CD4-positive, alpha-beta T cell treated with Interleukin-12 subunit alpha and Interleukin-12 subunit beta, for 1 hour (primary cell): Measurements from ENCODE around the gene ATP13A3.
A peak's percentile ranks its signal among the peaks of the same experiment; 100 is the strongest.
"Not testable (repeated sequence)": the region's sequence is repeated elsewhere in the genome, so short reads cannot be mapped to it uniquely, and the experiment has no call there.

Experiments used
- DNase-seq: peaks from one replicate; pipeline ENCODE4 v3.0.0-alpha.2; 2020

The ATP13A3 gene

DNA sequence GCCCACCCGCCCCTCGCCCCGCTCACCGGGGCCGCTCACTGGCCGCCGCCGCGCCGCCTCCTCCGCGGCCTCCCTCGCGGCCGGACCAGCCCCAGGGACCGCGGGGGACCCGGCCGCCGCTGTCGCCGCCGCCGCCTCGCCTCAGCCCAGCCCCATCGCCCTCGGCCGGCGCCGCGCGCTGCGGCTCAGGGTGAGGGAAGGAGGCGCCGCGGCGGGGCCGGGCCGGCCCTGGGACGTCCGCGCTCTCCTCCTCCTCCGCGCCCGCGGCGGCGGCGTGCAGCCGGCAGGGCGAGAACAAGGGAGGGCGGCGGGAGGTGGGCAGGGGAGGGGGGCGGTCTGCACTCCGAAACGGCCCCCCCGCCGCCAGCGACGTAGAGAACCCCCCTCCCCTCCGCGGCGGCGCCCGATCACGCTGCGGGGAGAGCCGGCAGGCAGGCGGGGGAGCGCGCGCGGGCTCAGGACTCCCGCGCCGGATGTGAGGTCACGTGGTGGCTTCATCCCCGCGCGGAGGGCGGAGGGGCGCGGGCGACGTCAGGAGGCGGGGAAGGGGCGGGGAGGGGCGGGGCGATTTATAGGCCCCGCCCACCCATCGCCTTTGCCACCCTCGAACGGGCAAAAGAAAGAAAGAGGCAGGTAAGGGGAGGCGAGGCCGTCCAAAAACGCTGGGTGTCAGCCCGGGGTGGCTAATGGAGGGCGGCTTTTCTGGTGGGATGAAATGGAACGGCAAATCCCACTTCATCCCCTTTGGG is at the start of gene ATP13A3:
Gene ATP13A3 (minus strand): TSS at position 463 of the 749 bp plus-strand sequence. CDS start 24,812 bp downstream, outside the sequence.
- DNase-seq, result peak; percentile 95

DNA sequence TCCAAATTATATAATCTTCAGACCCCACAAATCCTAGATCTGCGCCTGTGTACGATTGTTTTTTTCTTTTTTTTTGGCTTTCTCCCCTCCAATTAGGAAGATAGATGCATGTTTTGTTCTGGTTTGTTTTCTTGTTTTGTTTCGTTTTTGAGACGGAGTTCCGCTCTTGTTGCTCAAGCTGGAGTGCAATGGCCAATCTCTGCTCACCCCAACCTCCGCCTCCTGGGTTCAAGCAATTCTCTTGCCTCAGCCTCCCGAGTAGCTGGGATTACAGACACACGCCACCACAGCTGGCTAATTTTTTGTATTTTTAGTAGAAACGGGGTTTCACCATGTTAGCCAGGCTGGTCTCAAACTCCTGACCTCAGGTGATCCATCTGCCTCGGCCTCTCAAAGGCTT is 48.4 kb upstream of the ATP13A3 start:
- not testable (repeated sequence) for DNase-seq

- DNase-seq, result no peak
Observed at GRCh38 chr3:194534243-194534642, 47.4 kb upstream of the ATP13A3 start.

DNA sequence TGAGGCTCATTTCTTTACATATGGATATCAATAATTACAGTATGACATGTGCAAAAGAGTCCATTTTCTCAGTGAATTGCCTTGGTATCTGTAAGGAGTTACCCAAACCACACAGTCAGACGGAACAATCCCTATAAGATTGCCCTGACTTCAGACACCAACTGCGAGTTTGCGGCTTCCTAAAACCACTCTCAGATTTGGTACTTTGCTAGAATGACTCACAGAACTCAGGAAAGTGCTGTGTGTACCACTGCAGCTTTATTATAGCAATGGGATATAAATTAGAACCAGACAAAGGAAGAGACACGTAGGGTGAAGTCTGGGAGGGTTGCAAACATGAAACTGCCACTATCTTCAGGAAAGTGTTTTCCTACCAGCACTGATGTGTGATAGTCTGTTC is 45.8 kb upstream of the ATP13A3 start:
- DNase-seq, result no peak

DNA sequence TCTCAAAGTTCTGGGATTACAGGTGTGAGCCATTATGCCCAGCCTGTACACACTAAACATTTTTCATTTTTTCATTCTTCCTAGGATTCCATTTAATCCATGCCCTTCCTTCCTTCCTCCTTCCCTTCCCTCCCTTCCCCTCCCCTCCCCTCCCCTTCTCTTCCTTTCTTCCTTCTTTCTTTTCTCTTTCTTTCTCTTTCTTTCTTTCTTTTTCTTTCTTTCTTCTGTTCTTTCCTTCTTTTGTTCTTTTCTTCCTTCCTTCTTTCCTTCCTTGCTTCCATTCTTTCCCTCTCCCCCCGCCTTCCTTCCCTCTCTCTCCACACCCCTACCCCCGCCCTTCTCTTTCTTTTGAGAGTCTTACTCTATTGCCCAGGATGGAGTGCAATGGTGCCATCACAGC is 40.9 kb upstream of the ATP13A3 start:
- no peak for DNase-seq

DNA sequence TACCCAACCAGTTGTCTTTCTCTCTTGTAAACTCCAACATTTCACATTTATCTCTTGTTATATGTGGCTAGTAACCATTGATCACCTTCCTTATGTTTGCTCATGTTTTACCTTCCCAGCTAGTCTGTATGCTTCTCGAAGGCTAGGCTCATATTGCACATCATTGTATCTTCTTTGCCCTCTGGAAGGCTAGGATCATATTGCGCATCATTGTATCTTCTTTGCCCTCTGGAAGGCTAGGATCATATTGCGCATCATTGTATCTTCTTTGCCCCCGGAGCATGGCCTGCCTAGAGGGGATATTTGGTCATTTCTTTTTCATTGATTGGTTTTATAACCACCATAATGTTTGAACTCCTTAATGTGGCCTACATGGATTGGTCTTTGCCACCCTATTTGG is 39.4 kb upstream of the ATP13A3 start:
- no peak for DNase-seq

DNA sequence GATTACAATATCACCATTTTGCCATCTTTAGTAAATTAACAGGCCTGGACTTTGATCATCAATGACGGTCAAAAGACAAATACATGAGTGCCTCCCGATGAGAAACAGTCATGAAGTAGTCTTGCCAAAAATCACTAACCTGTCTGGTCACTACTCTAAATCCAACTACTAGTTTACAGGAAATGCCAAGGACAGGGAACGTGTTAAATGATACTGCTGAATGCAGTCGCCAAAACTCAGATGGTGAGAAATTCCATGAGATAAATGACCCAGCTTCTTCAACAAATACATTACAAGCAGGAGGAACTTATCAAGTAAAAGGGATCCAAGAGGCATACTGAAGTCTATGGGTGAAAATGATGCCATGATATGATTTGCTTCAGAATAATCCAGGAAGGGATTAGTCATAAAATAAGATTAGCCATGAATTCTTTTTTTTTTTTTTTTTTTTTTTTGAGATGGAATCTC is 35.8 kb upstream of the ATP13A3 start:
- no peak for DNase-seq

- no peak for DNase-seq
Observed at GRCh38 chr3:194521510-194522260, 34.9 kb upstream of the ATP13A3 start.

DNA sequence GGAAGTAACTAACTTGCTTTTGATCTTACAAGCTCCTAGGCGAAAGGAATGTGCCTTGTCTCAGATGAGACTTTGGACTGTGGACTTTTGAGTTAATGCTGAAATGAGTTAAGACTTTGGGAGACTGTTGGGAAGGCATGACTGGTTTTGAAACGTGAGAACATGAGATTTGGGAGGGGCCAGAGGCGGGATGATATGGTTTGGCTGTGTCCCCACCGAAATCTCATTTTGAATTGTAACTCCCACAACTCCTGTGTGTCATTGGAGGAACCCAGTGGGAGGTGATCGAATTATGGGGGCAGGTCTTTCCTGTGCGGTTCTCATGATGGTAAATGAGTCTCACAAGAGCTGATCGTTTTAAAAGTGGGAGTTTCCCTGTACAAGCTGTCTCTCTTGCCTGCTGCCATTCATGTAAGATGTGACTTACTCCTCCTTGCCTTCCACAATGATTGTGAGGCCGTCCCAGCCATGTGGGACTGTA is 33.9 kb upstream of the ATP13A3 start:
- not testable (repeated sequence) for DNase-seq

DNA sequence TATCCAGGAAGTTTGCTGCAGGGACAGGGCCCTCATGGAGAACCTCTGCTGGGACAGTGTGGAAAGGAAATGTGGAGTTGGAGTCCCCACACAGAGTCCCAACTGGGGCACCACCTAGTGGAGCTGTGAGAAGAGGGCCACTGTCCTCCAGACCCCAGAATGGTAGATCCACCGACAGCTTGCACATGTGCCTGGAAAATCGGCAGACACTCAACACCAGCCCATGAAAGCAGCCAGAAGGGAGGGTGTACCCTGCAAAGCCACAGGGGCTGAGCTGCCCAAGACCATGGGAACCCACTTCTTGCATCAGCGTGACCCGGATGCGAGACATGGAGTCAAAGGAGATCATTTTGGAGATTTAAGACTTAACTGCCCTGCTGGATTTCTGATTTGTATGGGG is 33.4 kb upstream of the ATP13A3 start:
- DNase-seq, result not testable (repeated sequence)

DNA sequence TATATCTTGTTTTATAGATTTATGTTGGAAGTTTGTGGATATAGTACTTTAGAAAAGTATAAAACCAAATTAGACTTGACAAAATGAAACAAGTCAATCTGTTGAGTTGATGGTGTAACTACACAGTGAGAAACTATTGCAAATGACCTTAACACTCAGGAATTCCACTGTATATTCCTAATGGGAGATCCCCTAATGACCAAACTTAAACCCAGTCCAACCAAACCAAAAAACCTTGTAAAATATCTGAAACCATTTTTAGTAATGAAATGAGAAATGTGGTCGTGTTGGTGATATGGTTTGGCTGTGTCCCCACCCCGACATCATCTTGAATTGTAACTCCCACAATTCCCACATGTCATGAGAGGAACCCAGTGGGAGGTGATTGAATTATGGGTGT is 31.9 kb upstream of the ATP13A3 start:
- DNase-seq, result no peak

- no peak for DNase-seq
Observed at GRCh38 chr3:194517333-194517732, 30.5 kb upstream of the ATP13A3 start.

DNA sequence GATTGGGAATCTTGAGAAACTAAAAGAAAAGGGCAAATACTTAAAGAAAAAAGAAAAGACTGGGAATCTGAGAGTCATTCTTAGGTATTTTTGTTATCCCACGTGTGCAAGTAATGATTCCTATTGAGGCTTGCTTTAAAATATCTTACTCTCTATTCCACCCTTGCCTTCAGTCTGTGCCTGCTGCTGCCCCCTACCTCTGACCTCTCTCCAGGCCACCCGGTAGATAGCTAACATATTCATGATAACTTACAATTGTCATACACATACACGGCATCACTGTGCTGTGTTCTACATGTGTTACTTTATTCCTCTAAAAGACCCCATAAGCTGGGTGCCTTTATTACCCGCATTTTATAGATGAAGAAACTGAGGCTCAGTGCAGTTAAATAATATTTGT is 27.8 kb upstream of the ATP13A3 start:
- DNase-seq, result no peak

- no peak for DNase-seq
Observed at GRCh38 chr3:194512895-194513601, 26.2 kb upstream of the ATP13A3 start.

DNA sequence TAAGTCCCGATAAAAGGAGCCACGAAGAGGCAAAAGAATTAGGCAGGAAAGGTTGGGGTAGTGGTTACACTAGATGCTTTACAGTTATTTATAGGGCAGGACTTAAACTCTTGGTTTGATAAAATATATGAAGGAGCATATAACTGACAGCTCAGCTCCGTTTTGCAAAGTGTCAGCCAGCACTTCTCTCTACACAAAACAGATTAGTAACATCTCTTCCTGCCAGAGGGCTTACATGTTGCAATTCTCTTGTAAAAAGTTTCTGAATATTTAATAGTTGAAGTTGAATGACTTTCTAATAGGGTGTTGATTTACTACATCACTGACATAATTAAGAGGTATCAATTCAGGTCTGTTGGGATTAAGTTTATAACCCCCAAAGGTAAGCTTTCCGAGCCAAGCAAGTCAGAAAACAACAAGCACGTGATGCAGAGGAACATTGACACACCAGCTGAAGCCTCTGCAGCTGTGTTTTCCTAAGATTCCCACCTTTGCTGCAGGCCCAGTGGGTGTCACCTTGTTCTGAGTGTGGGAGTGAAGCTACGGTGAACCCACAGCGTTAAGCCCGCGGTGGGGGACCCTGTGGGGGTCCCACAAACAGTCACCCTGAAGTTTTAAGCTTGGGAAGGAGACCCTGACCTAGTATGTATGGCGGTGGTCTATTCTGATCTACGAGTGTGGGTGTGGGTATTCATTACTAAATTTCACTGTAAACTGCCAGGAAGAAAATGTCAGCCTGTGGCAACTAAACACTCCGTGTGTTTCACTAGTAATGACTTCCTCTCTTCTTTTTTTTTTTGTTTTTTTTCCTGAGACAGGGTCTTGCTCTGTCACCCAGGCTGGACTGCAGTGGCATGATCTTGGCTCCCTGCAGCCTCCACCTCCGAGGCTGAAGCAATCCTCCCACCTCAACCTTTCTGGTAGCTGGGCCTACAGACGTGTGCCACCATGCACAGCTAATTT is 22.0 kb upstream of the ATP13A3 start:
- no peak for DNase-seq

GRCh38 chr3:194507571-194507970 is 20.8 kb upstream of the ATP13A3 start:
- DNase-seq, result no peak

GRCh38 chr3:194505791-194506415 is 19.1 kb upstream of the ATP13A3 start:
- DNase-seq, result no peak

DNA sequence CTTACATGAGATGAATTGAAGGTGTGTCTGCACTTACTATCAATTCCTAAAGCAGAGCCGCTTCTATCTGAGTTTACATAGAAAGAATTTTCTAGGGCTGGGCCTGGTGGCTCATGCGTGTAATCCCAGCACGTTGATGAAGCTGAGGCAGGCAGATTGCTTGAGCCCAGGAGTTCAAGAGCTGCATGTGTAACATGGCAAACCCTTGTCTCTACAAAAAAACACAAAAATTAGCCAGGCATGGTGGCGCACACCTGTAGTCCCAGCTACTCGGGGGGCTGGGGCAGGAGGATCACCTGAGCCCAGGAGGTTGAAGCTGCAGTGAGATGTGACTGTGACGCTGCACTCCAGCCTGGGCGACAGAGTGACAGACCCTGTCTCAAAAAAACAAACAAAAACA is 18.1 kb upstream of the ATP13A3 start:
- DNase-seq, result no peak

- DNase-seq, result no peak
Observed at GRCh38 chr3:194504146-194504545, 17.3 kb upstream of the ATP13A3 start.

- DNase-seq, result no peak
Observed at GRCh38 chr3:194503081-194503531, 16.3 kb upstream of the ATP13A3 start.

DNA sequence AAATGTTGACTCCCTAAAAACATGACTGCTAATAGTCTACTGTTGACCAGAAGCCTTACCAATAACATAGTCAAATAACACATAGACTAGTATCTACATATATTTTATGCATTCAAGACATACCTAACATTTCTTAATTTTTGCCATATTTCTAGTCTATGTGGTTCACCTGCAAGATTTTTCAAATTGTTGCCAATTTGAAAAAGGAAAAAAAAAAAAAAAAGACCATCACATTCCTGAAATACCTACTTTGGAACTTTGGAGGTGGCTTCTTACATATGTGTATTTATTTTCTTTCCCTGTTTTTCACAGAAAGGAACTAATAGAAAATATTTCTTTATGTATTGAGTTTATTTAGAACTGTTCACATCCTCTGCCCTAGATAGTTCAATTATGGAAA is 13.4 kb upstream of the ATP13A3 start:
- no peak for DNase-seq

GRCh38 chr3:194499516-194499915 is 12.7 kb upstream of the ATP13A3 start:
- DNase-seq, result not testable (repeated sequence)
